GM21390 (cell line): ENCODE results near the gene GALNS.
"Not testable (repeated sequence)": the region's sequence is repeated elsewhere in the genome, so short reads cannot be mapped to it uniquely, and the experiment has no call there.

Experiments
- ATAC-seq: cut with Tn5 transposase; IDR thresholded peaks from one replicate; pipeline ENCODE4 v1.9.1; 2021; ENCODE audit not compliant: unreplicated experiment

GALNS gene

DNA sequence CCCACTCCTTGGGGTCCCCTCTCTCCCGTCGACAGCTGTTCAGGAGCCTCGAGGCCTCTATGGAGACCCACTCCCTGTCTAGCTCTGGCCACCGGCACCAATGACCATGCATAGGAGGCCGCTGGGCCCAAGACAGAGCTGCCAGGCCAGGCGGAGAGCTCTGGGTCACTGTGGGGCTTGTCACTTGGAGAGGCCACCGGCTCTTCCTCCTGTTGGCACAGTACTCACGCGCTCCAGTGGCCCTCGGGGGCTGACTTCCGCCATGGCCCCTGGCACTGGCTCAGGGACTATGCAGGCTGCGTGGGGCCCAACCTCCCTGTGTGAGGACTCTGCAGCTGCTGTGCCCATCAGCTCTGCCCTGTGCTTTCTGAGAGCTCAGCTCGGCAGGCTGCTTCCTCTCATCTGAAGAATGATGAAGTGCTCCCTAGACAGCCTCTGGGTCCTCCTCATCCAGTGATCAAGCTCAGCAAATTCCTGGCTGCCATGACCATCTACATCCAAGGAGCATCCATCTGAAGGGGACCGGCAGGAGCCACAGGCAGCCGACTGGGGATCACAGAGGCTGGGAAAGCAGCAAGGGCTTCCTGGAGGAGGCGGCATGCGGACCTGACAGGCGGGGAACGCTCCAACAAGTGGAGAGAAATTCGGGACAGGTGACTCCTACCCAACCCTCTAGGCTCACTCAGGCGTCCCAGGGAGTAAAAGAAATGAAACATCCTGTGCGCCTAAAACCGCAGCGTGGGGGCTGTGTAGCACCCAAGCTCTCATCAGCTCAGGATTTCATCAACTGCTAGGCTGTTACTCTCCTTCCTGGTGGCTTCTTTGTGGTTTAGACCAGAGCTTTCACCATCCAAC, 16.8 kb downstream of the GALNS start:
- ATAC-seq = no peak

DNA sequence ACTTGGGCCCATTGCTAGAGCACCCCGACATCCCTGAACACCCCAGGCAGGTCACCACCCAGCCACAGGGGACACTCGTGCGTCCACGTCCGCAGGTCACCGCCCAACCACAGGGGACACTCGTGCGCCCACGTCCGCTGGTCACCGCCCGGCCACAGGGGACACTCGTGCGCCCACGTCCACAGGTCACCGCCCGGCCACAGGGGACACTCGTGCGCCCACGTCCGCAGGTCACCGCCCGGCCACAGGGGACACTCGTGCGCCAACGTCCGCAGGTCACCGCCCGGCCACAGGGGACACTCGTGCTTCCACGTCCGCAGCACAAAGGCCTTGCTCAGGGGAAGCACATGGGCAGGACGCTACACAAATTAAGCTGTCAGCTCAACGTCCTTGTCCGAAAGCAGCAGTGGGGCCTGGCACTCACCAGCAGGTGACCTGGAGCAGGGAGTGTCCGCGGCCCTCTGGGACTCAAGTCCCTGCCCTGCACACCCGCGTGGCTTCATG, 17.7 kb downstream of the GALNS start:
- no peak for ATAC-seq

DNA sequence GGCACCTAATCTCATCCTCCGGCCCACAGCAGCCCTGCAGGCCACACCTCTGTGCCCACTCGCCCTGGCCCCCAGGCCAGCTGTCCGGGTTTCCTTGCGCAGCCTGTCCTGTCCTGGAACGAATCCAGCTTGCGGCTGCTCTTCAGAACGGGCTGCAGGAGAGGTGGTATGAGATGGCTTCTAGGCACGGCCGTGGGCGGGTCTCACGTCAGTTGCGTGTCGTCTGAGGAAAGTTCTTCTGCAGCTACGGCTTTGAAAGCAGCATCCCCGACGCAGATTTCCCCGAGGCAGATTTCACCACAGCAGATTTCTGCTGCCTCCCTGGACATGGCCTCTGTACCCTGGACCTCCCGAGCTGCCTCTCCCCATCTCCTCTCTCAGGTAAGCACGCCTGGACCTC, 18.2 kb downstream of the GALNS start:
- ATAC-seq = no peak

DNA sequence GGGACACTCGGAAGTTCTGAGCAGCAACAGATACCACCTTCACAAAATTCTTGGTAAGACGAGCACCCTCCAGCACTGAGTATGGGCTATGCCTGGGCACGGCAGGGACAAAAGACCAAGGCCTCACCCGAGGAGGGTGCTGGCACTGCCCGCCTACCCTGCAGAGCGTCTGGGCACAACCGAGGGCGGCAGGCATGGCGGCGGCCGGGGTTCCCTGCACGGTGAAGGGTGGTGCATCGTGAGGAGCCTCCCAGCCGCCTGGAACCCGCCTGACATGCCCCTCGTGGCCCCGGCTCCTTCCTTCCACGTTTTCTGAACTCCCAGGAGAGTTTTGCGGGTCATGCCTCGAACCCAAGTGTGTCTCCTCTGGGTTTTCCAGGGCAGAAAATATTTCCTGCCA, 18.9 kb downstream of the GALNS start:
- ATAC-seq = no peak

DNA sequence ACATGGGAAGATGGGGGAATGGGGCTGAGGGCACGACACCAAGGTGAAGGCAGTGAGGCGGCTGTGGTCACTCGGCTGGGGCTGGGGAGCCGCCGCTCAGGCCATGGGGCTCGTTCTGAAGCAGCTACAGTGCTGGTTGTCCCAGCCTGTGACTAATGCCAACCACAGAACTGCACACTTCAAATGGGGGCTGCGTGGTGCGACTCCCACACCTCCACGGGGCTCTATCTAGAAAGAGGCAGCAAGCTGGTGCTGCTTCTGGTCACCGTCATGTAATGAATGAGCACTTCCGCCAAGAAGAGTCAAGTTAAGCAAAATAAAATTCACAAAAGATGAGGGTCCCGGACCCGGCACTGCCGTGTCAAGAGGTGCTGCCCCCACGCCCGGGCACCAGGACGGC, 20.0 kb downstream of the GALNS start:
- ATAC-seq = no peak

DNA sequence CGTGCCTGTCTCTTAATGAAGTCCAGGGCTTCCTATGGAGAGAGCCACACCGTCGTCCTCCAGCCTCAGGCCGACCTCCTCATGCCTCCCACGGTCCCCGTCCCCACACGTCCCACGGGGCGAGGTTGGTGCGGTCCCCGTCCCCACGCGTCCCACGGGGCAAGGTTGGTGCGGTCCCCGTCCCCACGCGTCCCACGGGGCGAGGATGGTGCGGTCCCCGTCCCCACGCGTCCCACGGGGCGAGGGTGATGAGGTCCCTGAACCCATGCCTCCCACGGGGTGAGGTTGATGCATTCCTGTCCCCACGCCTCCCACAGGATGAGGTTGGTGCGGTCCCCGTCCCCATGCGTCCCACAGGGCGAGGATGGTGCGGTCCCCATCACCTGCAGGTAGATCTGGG, 20.9 kb downstream of the GALNS start:
- ATAC-seq = no peak

DNA sequence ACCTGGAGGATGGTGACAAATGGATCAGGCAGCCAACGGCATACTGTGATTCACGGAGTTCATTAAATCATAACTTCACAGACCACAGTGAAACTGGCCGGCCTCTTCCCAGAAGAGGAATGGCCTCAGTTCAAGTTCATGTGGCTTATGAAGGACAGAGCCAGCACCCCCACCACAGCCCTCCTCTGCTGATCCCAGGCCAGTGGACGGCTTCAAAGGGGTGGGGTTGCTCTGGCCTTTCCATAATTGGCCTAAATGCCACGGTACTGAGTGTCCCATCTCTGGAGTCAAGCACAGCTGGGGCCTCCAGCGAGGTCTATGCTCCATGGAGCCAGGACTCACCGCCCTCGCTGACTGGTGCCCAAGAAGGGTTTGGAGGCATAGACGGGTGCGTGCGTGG, 21.4 kb downstream of the GALNS start:
- no peak for ATAC-seq

DNA sequence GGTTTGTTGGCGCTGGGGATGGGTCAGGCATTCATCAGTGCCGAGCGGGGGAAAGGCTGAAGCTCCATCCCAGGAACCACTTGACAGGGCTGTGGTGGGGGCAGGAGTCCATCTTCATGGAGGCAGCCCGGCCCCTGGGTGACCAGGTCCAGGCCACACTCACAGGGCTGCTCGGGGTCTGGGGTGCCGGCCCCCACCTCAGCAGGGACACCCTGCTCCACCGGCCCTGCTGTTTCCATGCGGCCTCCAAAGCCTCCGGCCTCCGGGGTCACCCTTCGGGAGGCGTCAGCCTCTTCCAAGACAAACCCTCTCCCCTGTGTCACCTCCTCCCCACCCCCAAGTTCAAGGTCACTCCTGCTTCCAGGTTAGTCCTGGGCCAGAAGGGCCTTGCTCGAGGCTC, 22.1 kb downstream of the GALNS start:
- no peak for ATAC-seq

DNA sequence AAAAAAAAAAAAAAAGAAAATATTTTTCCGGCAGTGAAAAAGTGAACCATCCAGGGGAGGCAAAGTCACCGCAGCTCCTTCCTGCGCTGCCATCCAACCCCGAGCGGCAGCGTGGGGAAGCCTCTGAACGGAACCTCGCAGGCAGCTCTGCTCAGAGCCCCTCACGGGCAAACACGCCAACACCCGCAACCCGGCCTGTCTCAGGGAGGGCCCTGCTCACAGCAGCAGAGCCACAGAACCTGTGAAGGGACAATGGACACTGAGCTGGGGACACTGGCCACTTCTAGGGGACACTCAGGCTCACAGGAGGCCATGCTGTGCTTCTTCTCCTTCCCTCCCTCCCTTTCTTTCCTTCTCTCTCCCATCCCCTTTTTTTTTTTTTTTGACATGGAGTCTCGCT, 23.7 kb downstream of the GALNS start:
- ATAC-seq = no peak

DNA sequence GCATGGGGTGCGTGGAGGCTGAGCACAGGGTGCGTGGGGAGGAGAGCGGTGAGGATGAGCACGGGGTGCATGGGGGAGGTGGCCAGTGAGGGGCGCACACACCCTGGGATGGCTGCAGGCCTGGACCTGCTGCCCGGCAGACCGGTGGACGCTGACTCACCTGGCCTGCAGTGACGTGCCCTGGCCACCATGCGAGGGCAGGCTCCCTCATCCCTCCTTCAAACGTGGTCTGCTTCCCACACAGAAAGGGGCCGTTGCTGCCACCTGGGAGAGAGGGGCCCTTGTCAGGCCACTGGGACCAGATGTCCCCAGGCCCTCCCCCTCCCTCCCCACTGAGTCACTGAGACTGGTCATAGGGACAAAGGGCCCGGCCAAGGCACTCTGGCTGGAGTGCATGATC, 24.9 kb downstream of the GALNS start:
- no peak for ATAC-seq

DNA sequence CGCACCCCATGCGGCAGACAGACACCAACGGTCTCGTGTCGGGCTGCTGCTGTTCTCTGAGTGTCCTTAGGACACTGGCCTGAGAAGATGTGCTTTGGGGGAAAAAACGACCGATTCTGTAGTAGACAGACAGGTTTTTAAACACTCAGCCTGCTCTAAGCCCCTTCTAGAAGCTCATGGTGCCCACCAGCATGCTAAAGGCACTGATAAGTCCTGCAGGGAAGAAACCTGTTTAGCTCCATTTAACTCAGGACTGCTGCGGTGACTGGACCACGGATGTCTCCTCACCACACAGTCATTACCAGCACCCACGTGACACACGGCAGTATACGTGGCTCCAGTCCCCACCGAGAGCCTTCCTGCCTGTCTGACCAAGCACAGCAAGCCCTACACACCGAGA, 26.0 kb downstream of the GALNS start:
- ATAC-seq = no peak

DNA sequence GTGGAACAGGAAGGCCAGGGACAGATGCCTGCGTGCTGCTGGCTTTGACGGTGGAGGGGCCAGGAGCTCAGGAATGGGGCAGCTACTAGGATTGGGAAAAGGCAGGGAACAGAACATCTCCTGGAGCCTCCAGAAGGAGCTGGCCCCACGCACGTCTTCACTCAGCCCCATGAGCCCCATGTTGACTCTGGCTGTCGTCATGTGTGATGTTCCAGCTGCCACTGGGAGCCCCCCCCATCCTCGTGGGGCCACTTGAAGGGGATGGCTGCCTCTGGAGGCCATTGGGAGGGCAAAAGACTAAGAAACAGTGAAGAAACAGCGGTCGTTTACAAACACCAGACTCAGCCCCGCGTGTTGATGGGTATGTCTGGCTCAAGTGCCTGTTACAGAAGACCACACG, 26.5 kb downstream of the GALNS start:
- no peak for ATAC-seq

DNA sequence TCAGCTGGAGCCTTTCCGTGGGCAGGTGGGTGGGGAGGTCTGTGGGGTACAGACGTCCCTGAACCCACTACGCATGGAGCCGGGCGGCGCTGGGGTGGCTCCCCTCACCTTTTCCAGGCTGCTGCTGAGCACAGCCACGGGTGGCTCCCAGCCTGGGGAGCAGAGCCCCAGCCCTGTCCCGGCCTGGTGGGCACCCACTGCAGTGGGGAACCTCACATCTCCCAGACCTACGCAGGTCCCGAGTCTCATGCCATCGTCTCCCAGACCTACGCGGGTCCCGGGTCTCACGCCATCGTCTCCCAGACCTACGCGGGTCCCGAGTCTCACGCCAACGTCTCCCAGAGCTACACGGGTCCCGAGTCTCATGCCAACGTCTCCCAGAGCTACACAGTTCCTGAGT, 28.0 kb downstream of the GALNS start:
- ATAC-seq = no peak

DNA sequence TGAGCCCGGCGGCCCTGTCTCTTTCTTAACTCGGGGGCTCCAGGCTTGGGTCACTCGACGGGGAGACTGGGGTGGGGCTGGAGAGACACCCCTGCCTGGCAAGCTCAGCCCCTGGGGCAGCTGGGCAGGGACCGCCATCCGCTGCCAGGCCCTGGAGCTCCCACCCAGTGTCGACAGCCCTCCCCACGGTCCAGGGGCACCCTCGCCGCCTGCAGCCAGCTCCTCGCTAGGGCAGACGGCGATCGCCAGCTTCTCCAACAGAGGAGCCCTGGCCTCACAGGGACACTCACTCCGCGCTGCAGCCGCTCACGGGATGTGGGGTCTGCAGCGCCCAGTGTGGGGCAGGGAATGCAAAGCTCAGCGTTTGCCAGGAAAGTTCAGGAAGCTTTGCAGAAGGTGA, 29.0 kb downstream of the GALNS start:
- no peak for ATAC-seq

DNA sequence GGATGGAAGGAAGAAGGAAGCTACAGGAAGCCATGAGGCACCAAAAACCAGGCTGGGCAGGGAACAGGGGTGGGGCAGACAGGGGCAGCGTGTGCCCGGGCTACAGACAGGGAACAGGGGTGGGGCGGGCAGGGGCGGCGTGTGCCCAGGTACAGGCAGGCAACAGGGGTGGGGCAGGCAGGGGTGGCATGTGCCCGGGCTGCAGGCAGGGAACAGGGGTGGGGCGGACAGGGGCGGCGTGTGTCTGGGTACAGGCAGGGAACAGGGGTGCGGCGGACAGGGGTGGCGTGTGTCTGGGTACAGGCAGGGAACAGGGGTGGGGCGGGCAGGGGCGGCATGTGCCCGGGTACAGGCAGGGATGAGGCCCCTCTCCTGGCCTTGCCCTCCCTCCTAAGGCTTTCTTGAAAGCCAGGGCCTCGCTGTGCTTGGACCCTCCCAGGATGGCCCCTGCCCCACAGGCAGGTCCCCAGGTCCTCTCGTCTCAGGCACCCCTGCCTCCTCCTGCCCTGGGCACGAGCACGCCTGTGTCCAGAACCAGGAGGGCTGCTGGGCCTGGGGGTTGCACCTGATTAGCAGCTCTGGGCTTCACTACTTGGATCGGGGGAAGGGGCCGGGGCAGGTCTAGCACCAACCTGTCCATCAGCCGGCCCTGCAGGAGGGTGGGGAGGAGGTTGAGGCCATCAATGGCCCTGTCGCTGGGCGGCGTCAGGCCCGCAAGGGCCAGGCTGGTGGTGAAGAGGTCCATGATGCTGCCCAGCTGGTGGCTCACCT, 30.5 kb downstream of the GALNS start:
- no peak for ATAC-seq

DNA sequence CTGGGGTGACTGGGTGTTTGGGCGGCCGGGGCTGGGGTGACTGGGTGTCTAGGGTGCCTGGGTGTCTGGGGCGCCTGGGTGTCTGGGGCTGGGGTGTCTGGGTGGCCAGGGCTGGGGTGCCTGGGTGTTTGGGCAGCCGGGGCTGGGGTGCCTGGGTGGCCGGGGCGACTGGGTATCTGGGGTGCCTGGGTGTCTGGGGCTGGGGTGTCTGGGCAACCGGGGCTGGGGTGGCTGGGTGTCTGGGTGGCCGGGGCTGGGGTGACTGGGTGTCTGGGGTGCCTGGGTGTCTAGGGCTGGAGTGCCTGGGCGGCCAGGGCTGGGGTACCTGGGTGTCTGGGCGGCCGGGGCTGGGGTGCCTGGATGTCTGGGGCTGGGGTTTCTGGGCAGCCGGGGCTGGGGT, 31.6 kb downstream of the GALNS start:
- ATAC-seq = no peak

DNA sequence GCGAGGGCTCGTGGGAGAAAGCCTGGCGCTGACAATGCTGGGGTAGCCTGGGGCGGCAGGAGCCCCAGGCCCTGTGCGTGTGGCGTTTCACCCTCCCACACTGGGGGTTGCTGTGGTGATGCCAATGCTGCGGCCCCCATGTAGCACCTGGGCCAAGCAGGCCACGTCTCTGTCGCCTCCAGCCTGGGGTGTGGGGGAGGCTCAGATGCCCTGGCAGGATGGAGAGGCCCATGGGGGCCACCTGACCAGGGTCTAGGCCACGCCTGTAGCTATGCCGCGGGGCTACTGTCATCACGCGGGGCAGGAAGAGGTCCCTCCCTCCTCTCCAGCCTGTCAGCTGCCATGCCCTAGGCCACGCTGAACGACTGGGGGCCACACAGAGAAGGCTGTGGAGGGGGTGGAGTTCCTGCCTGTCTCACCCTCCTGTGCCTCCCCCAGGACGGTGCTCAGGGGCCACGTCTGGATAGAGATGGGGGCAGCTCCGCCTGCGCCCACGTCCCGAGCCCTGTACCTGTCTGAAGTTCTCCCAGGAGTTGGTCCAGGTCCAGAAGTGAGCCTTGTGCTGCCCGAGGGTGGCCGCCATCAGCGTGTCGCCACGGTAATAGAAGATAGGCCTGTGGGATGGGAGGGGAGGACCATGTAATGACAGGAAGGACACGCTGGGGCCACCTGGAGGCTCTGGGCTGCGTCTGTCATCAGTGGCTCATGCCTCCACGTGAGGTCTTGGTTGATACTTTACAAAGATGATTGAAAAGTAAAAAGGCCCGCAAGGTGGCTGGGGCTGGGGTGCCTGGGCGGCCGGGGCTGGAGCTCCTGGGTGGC, 32.3 kb downstream of the GALNS start:
- no peak for ATAC-seq

DNA sequence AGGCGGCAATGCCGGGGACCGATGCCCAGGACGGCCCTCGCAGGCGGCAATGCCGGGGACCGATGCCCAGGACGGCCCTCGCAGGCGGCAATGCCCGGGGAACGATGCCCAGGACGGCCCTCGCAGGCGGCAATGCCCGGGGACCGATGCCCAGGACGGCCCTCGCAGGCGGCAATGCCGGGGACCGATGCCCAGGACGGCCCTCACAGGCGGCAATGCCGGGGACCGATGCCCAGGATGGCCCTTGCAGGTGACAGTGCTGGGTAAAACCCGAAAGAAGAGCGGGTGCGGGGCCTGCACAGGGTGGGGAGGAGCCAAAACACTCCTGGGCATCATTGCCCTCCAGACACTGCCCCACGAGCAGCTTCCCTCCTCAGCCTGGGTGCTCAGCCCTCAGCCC, 33.1 kb downstream of the GALNS start:
- not testable (repeated sequence) for ATAC-seq

DNA sequence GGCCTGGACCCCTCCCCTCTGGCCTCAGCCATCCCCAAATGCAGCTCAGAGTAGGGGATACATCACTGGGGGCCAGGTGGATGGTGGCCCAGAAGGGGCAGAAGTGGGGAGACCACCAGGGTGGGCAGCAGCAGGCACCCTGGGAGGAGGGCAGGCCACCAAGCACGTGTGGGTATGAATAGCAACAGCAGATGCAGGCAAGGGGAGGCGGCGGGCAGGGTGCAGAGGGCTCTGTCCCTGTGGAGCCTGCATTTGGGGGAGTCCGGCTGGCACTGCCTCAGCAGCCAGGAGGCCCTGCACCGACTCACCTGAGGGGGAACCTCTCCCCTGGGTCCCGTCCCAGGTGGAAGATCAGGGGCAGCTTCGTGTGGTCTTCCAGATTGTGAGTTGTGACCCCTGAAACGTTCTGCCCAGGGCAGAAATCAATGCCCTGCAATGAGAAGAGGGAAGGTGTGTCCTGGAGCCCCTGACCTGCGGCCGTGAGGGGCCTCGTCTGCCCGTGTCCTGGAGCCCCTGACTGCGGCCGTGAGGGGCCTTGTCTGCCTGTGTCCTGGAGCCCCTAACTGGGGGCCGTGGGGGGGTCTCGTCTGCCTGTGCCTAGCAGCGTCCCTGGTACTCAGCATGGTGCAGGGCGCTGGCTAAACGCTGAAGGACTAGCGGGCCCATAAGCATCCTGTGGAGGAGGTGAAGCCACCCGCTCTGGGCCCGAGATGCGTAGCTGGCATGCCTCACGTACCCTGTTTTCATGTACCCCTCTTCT, 34.3 kb downstream of the GALNS start:
- no peak for ATAC-seq

DNA sequence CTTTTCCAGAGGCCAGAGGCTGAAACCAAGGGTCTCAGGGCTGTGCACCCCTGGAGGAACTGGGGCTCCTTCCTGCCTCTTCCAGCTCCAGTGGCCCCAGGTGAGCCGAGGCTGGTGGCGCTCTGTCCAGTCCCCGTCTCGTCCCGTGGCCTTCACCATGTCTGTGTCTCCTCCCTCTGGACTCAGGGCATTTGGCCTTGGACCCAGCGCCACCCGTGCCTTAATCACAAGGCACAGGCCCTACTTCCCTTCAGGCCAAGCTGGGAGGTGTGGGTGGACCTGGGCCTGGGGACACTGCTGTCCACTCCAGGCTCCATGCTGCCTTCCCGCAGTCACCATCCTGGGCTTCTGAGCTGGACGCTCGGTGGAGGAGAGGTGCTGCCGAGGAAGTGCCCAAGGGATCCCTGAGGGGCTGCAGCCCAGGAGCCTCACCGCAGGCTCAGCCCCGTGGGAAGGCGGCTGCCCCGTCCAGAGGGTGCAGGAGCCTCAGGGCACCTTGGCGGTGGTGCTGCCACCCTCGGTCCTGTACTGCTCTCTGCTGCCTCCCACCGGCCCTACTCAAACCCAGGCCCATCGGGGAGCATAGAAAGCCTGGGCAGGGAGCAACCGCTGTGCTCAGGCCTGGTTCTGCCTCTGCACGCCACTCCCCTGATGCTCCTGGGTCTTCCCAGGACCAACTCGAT, 35.4 kb downstream of the GALNS start:
- no peak for ATAC-seq
